Measurements from ENCODE around the gene SYMPK. TPM values are rescaled to one million over a fixed set of nuclear protein-coding genes. Genes with fewer than 3 reads are reported as not detected.

Gene SYMPK
- total and polyA plus RNA-seq, 2 donors from 2014 or later = 61.5 to 77.4 TPM

DNA sequence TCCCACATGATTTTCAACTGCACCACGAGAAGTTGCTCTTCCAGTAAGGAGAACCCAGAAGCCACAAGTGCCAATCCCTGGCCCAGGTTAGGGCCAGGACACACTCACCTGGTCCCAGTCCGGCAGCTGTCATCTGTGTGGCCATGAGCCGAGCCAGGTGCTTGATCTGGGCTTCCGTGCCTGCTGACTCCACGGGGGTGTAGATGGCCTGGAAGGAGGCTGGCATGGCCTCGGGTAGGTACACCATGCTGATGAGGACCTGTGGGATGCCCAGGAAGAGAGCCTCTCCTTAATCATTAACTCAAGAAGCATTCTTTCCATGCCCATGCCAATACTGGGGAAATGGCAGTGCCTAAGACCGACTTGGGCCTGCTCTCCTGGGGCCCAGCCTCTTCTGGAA is 28.0 kb downstream of the SYMPK start:
- FAIRE-seq (no peak), DNase-seq (no peak)
- Histone ChIP-seq H3K9ac (ENCODE audit: low read length in 3 of 3) (no peak overlapping the region), H3K9me3 (ENCODE audit: control insufficient read depth in 2 of 3, insufficient read depth in 1 of 3, low read length in 3 of 3) (peaks cover 0 to 5% (median 0%) of the 10 kb centered on the region in 3 donors), H3K36me3 (ENCODE audit: control insufficient read depth in 2 of 3, insufficient read depth in 3 of 3, low read length in 3 of 3) (peaks cover 8 to 52% (median 29%) of the 10 kb centered on the region in 3 donors), H3K27me3 (ENCODE audit: control insufficient read depth, insufficient read depth, low read length) (no peaks in the 10 kb centered on the region), H3K27ac (ENCODE audit: low read depth in 2 of 2, low read length in 2 of 2) (no peak overlapping the region), H3K4me1 (ENCODE audit: control insufficient read depth in 2 of 3, insufficient read depth in 2 of 3, low read depth in 1 of 3, low read length in 3 of 3) (peaks cover 0 to 3% (median 0%) of the 10 kb centered on the region in 3 donors), H3K4me3 (ENCODE audit: low read length in 3 of 3) (no peak overlapping the region)
- intact Hi-C loops (cut with DNase I) = no loop called here
- TF ChIP-seq, protein P1, sequence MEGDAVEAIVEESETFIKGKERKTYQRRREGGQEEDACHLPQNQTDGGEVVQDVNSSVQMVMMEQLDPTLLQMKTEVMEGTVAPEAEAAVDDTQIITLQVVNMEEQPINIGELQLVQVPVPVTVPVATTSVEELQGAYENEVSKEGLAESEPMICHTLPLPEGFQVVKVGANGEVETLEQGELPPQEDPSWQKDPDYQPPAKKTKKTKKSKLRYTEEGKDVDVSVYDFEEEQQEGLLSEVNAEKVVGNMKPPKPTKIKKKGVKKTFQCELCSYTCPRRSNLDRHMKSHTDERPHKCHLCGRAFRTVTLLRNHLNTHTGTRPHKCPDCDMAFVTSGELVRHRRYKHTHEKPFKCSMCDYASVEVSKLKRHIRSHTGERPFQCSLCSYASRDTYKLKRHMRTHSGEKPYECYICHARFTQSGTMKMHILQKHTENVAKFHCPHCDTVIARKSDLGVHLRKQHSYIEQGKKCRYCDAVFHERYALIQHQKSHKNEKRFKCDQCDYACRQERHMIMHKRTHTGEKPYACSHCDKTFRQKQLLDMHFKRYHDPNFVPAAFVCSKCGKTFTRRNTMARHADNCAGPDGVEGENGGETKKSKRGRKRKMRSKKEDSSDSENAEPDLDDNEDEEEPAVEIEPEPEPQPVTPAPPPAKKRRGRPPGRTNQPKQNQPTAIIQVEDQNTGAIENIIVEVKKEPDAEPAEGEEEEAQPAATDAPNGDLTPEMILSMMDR (IDR thresholded peaks at IDR 0.05; ENCODE audit: borderline replicate concordance, extremely low read depth, insufficient read depth) = no peak

DNA sequence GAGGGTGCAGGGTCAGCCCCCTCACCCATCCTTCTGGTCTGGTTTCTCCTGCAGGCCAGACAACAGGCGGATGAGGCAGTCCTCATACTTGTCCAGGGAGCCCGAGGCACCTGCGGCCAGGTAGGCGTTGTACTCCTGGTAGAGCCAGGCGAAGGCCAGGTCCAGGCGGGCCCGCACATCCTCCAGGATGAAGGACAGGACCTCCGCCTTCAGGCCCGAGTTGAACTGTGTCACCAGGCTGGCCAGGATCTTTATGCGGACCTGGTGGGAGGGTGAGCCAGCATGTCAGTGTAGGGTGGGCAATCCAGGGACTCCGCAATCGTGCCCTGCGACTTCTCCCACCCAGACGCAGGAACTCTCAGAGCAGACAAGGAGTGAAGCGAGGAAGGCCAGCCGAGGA is 34.0 kb downstream of the SYMPK start:
- Histone ChIP-seq H3K9ac (ENCODE audit: low read length in 3 of 3) (no peak overlapping the region), H3K36me3 (ENCODE audit: control insufficient read depth in 2 of 3, insufficient read depth in 3 of 3, low read length in 3 of 3) (peaks cover 2 to 52% (median 35%) of the 10 kb centered on the region in 3 donors), H3K9me3 (ENCODE audit: control insufficient read depth in 2 of 3, insufficient read depth in 1 of 3, low read length in 3 of 3) (no peaks in the 10 kb centered on the region), H3K27me3 (ENCODE audit: control insufficient read depth, insufficient read depth, low read length) (no peaks in the 10 kb centered on the region), H3K4me1 (ENCODE audit: control insufficient read depth in 2 of 3, insufficient read depth in 2 of 3, low read depth in 1 of 3, low read length in 3 of 3) (no peaks in the 10 kb centered on the region), H3K4me3 (ENCODE audit: low read length in 3 of 3) (no peak overlapping the region), H3K27ac (ENCODE audit: low read depth in 2 of 2, low read length in 2 of 2) (no peak overlapping the region)
- DNase-seq (no peak), FAIRE-seq (no peak)
- TF ChIP-seq, protein P1 (IDR thresholded peaks at IDR 0.05; ENCODE audit: borderline replicate concordance, extremely low read depth, insufficient read depth) = no peak
- intact Hi-C loops (cut with DNase I) = no loop called here

DNA sequence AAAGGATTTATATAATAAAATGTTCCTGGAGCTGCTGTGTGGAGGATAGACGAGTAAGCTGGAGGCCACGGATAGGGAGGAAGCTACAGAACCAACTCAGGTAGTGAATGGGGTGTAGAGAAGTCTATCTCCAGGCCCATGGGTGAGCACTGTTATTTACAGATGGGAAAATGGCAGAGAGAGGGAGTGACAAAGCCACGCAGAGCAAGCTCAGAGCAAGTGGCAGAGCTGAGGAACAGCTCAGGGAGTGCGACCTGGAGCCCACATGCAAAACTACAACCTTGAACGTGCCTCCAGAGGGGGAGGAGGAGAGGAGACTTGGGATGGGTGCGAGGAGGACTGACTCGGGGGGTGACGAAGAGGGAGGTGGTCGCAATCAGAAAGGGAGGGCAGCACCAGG is 34.4 kb downstream of the SYMPK start:
- TF ChIP-seq, protein P1 (IDR thresholded peaks at IDR 0.05; ENCODE audit: borderline replicate concordance, extremely low read depth, insufficient read depth) = no peak
- H3K4me1 ChIP-seq (ENCODE audit: control insufficient read depth in 2 of 3, insufficient read depth in 2 of 3, low read depth in 1 of 3, low read length in 3 of 3) = no peaks in the 10 kb centered on the region
- no peak for DNase-seq
- H3K4me3 ChIP-seq (ENCODE audit: low read length in 3 of 3) = no peak overlapping the region
- H3K9me3 ChIP-seq (ENCODE audit: control insufficient read depth in 2 of 3, insufficient read depth in 1 of 3, low read length in 3 of 3) = no peaks in the 10 kb centered on the region
- no peak for FAIRE-seq
- no peaks in the 10 kb centered on the region for H3K27me3 ChIP-seq (ENCODE audit: control insufficient read depth, insufficient read depth, low read length)
- intact Hi-C loops (cut with DNase I) = no loop called here
- no peak overlapping the region for H3K27ac ChIP-seq (ENCODE audit: low read depth in 2 of 2, low read length in 2 of 2)
- H3K9ac ChIP-seq (ENCODE audit: low read length in 3 of 3) = no peak overlapping the region
- H3K36me3 ChIP-seq (ENCODE audit: control insufficient read depth in 2 of 3, insufficient read depth in 3 of 3, low read length in 3 of 3) = peaks cover 2 to 52% (median 35%) of the 10 kb centered on the region in 3 donors
